A549 (cell line): ENCODE results near the gene CPEB4. TPM values are rescaled to one million over a fixed set of nuclear protein-coding genes. Genes with fewer than 3 reads are reported as not detected.

Experiments
- ATAC-seq, 2 experiments: fragments of 200-7000 bp in 1 of 2; fragments of >200 bp in 1 of 2; cut with Nextera tagmentation in 1 of 2; cut with Tn5 transposase in 1 of 2; 3 replicates each; pipeline versions ENCODE4 v1.8.0 to v1.9.1; 2018 to 2020; ENCODE audit warnings: mild to moderate bottlenecking in 1 of 2, moderate library complexity in 1 of 2
- CTCF ChIA-PET: fragments of 300-600 bp; sonication (Branson Sonifier 250); formaldehyde crosslinking; extraction: SDS; loops from one replicate; lab custom pipeline; 2021; ENCODE audit warnings: antibody characterized with exemption, inconsistent platforms; lab: Yijun Ruan, JAX
- POLR2A ChIA-PET: fragments of 350-600 bp; formaldehyde crosslinking; extraction: SDS; loops from one replicate; lab custom pipeline; 2021; ENCODE audit warnings: antibody characterized with exemption, inconsistent platforms; lab: Yijun Ruan, JAX
- DNase-seq, 2 experiments: peaks; one replicate each; pipeline versions ENCODE4 v3.0.0 to v3.0.0-alpha.2; 2011 to 2016; ENCODE audit warnings: low read depth in 1 of 2, low spot score in 1 of 2
- FAIRE-seq: peaks from 2 replicates; lab custom pipeline; 2011; peaks lifted over from hg19 to GRCh38; lab: Jason Lieb, UNC
- H3K27ac ChIP-seq, 2 experiments: fragments of >200 bp; sonication (Bioruptor Twin); formaldehyde crosslinking; 3 replicates each; pipeline ENCODE4 v1.5.1; 2016 to 2017
- H3K4me1 ChIP-seq: fragments of >200 bp; sonication (Bioruptor Twin); formaldehyde crosslinking; 3 replicates; pipeline ENCODE4 v1.6.1; 2016
- H3K4me2 ChIP-seq: fragments of >200 bp; sonication (Bioruptor Twin); formaldehyde crosslinking; 3 replicates; pipeline ENCODE4 v1.6.1; 2016
- H3K4me3 ChIP-seq: fragments of >200 bp; sonication (Bioruptor Twin); formaldehyde crosslinking; 3 replicates; pipeline ENCODE4 v1.5.1; 2016
- H3K9me3 ChIP-seq: fragments of >200 bp; sonication (Bioruptor Twin); formaldehyde crosslinking; 3 replicates; pipeline ENCODE4 v1.6.1; 2016
- BCL3 ChIP-seq: fragments of >200 bp; sonication (Bioruptor Twin); formaldehyde crosslinking; IDR thresholded peaks from 3 replicates; pipeline ENCODE4 v1.6.1; 2016
- CBX8 ChIP-seq: fragments of 200-600 bp; sonication (generic); IDR thresholded peaks from 2 replicates; pipeline ENCODE4 v1.6.1; 2016
- CEBPB ChIP-seq, 2 experiments: fragments of >200 bp in 1 of 2; sonication (Bioruptor Twin) in 1 of 2; formaldehyde crosslinking in 1 of 2; IDR thresholded peaks; 2 replicates each; pipeline ENCODE4 v1.6.1; 2012 to 2016
- CHD4 ChIP-seq: fragments of 200-600 bp; sonication (generic); IDR thresholded peaks from 2 replicates; pipeline ENCODE4 v1.6.1; 2016; ENCODE audit warnings: antibody characterized with exemption, mild to moderate bottlenecking, borderline replicate concordance
- CTCF ChIP-seq: fragments of >200 bp; sonication (Bioruptor Twin); formaldehyde crosslinking; IDR thresholded peaks from 3 replicates; pipeline ENCODE4 v1.5.1; 2016
- EHMT2 ChIP-seq: fragments of 200-600 bp; sonication (generic); IDR thresholded peaks from 2 replicates; pipeline ENCODE4 v1.6.1; 2016; ENCODE audit warnings: antibody characterized with exemption, low read depth, mild to moderate bottlenecking, moderate library complexity
- EP300 ChIP-seq, 2 experiments: fragments of >200 bp; sonication (Bioruptor Twin); formaldehyde crosslinking; IDR thresholded peaks; 2 replicates in 1 of 2; 3 replicates in 1 of 2; pipeline ENCODE4 v1.6.1; 2016 to 2017
- ESRRA ChIP-seq: fragments of 150-350 bp; IDR thresholded peaks from 2 replicates; pipeline ENCODE4 v1.6.1; 2014; ENCODE audit warnings: mild to moderate bottlenecking, low read length, borderline replicate concordance
- FOSB ChIP-seq: fragments of 250-450 bp; sonication (Bioruptor Pico); IDR thresholded peaks from 2 replicates; pipeline ENCODE4 v1.5.0; 2020; ENCODE audit warnings: mild to moderate bottlenecking, moderate library complexity
- HEYL ChIP-seq: fragments of 250-450 bp; sonication (Bioruptor Pico); IDR thresholded peaks from 2 replicates; pipeline ENCODE4 v1.8.0; 2021; ENCODE audit warnings: mild to moderate bottlenecking, moderate library complexity
- HOXA7 ChIP-seq: fragments of 250-450 bp; sonication (Bioruptor Pico); IDR thresholded peaks from 2 replicates; pipeline ENCODE4 v1.5.0; 2020; ENCODE audit warnings: mild to moderate bottlenecking, moderate library complexity
- MAFK ChIP-seq: fragments of 450-650 bp; IDR thresholded peaks from 2 replicates; pipeline ENCODE4 v1.6.1; 2014; ENCODE audit not compliant: partially characterized antibody
- MAZ ChIP-seq: fragments of 150-350 bp; IDR thresholded peaks from 2 replicates; pipeline ENCODE4 v1.6.1; 2014; ENCODE audit warnings: antibody characterized with exemption, low read depth, low read length, borderline replicate concordance
- NPAS2 ChIP-seq: fragments of 250-450 bp; sonication (Bioruptor Pico); IDR thresholded peaks from 2 replicates; pipeline ENCODE4 v1.8.0; 2022; ENCODE audit warnings: mild to moderate bottlenecking, moderate library complexity, borderline replicate concordance
- PHF8 ChIP-seq: fragments of 200-600 bp; sonication (generic); IDR thresholded peaks from 2 replicates; pipeline ENCODE4 v1.6.1; 2016; ENCODE audit warnings: low read depth, mild to moderate bottlenecking, antibody characterized with exemption, moderate library complexity, borderline replicate concordance
- POLR2A ChIP-seq: IDR thresholded peaks from 2 replicates; pipeline ENCODE4 v1.6.1; 2012; ENCODE audit warnings: mild to moderate bottlenecking, low read length
- RAD21 ChIP-seq, 2 experiments: fragments of >200 bp in 1 of 2; sonication (Bioruptor Twin) in 1 of 2; formaldehyde crosslinking in 1 of 2; IDR thresholded peaks in 1 of 2; conservative IDR thresholded peaks in 1 of 2; 2 replicates in 1 of 2; 3 replicates in 1 of 2; pipeline ENCODE4 v1.6.1; 2012 to 2018; ENCODE audit warnings: inconsistent platforms in 1 of 2
- RARB ChIP-seq: fragments of 250-450 bp; sonication (Bioruptor Pico); IDR thresholded peaks from 2 replicates; pipeline ENCODE4 v1.8.0; 2021; ENCODE audit warnings: mild to moderate bottlenecking, moderate library complexity
- RCOR1 ChIP-seq: fragments of 150-350 bp; IDR thresholded peaks from 2 replicates; pipeline ENCODE4 v1.6.1; 2014; ENCODE audit warnings: antibody characterized with exemption, low read length, low read depth
- RFX5 ChIP-seq: fragments of 450-650 bp; IDR thresholded peaks from 2 replicates; pipeline ENCODE4 v1.7.1; 2014; ENCODE audit warnings: antibody characterized with exemption, mild to moderate bottlenecking, moderate library complexity
- SMC3 ChIP-seq: fragments of >200 bp; sonication (Bioruptor Twin); formaldehyde crosslinking; IDR thresholded peaks from 3 replicates; pipeline ENCODE4 v1.6.1; 2018; ENCODE audit warnings: inconsistent platforms
- TP53 ChIP-seq: fragments of 250-450 bp; sonication (Bioruptor Pico); IDR thresholded peaks from 2 replicates; pipeline ENCODE4 v1.5.0; 2021; ENCODE audit warnings: mild to moderate bottlenecking, moderate library complexity
- ZFP36 ChIP-seq: fragments of 450-650 bp; IDR thresholded peaks from 2 replicates; pipeline ENCODE4 v1.6.1; 2014; ENCODE audit warnings: borderline replicate concordance; ENCODE audit not compliant: partially characterized antibody
- ZSCAN20 ChIP-seq: fragments of 250-450 bp; sonication (Bioruptor Pico); IDR thresholded peaks from 2 replicates; pipeline ENCODE4 v1.8.0; 2022; ENCODE audit warnings: mild to moderate bottlenecking, moderate library complexity
- WGBS: methylation state at CpG from one replicate; pipeline ENCODE4 v1.1.6; 2017; ENCODE audit errors: missing lambda C conversion rate; 5-methylcytosine and 5-hydroxymethylcytosine counted together
- polyA plus RNA-seq, 4 experiments: library from polyadenylated mRNA; depleted of rRNA in 3 of 4; stranded (reverse); fragments of >200 nt; fragmentation: RNase III in 1 of 4; extraction: RNeasy Plus Mini Kit Qiagen cat#74134 plus additional on column Dnase treatment in 1 of 4; gene quantifications; 2 replicates in 3 of 4; 3 replicates in 1 of 4; pipeline ENCODE4 v1.2.3, GENCODE V29; 2011 to 2017
- TF ChIP-seq, protein P1 (sequence below): IDR thresholded peaks from 2 replicates; pipeline ENCODE4 v1.6.1; 2012
- TF ChIP-seq, protein P2 (sequence below): IDR thresholded peaks from 2 replicates; pipeline ENCODE4 v1.6.1; 2012; ENCODE audit warnings: low read depth, borderline replicate concordance

CPEB4 gene
- polyA plus RNA-seq, 2 of the 4 experiments (the other 2 are of a cell fraction) = 11.4 to 50.0 TPM

GRCh38 chr5:173859408-173860159 is 28.6 kb upstream of the CPEB4 start:
- Histone ChIP-seq H3K4me2 (no peak overlapping the region), H3K4me3 (no peak overlapping the region), H3K9me3 (no peaks in the 10 kb centered on the region), H3K4me1 (0 out of 3 replicates have a peak, but pooled peaks cover under 1% of the 10 kb centered on the region), H3K27ac (no peak overlapping the region)
- ATAC-seq (no peak), DNase-seq (no peak), FAIRE-seq (no peak)
- TF ChIP-seq, protein P1, sequence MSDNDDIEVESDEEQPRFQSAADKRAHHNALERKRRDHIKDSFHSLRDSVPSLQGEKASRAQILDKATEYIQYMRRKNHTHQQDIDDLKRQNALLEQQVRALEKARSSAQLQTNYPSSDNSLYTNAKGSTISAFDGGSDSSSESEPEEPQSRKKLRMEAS = no peak
- TF ChIP-seq ZSCAN20 (CRISPR knock-in tag) = no peak
- no peak for TF ChIP-seq ESRRA
- ChIA-PET POLR2A (no interaction called here), CTCF (interaction anchor here (0.8 to 1.1 kb wide), 4 partner anchors 11 to 113 kb away, joined by 3 read pairs; no protein-coding TSS in a partner anchor)
- WGBS = 77% methylated on average over 4 of the region's 4 CpGs

DNA sequence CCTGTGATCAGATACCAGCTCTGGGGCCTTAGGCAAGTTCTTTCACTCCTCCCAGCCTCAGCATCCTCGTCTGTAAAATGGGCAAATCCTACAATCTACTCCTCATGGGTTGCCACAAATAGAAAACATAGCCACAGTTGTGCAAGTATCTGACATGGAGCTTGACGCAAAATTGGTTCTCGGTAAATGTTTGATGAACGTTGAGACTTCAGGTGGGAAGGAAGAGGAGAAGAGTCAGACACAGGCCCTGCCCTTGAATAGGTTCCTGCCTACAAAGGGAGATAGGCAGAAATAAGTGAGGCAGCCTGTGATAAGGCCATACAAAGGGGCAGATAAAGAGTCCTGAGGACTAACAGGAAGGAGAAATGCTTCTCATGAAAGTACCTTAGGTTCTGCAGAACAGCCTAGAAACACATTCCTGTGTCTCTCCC is 26.1 kb upstream of the CPEB4 start:
- WGBS = 79% methylated on average over 4 of the region's 4 CpGs
- no peak for TF ChIP-seq FOSB
- TF ChIP-seq CHD4 = no peak
- TF ChIP-seq CEBPB (IDR thresholded peaks at IDR 0.05) = no peak
- TF ChIP-seq MAZ = no peak
- TF ChIP-seq CTCF = no peak
- no peak for TF ChIP-seq ZFP36
- TF ChIP-seq, protein P2, sequence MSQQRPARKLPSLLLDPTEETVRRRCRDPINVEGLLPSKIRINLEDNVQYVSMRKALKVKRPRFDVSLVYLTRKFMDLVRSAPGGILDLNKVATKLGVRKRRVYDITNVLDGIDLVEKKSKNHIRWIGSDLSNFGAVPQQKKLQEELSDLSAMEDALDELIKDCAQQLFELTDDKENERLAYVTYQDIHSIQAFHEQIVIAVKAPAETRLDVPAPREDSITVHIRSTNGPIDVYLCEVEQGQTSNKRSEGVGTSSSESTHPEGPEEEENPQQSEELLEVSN = no peak
- no peak for TF ChIP-seq RARB (CRISPR knock-in tag)
- TF ChIP-seq RAD21 (conservative IDR thresholded peaks at IDR 0.05 in 1 of 2, IDR thresholded peaks at IDR 0.05 in 1 of 2) = no peak
- no peak overlapping the region for H3K27ac ChIP-seq
- H3K9me3 ChIP-seq = no peaks in the 10 kb centered on the region
- no peak for DNase-seq
- no peaks in the 10 kb centered on the region for H3K4me1 ChIP-seq
- FAIRE-seq = no peak
- POLR2A ChIA-PET = no interaction called here
- no peak overlapping the region for H3K4me3 ChIP-seq
- CTCF ChIA-PET = no interaction called here
- ATAC-seq = no peak
- H3K4me2 ChIP-seq = no peak overlapping the region

DNA sequence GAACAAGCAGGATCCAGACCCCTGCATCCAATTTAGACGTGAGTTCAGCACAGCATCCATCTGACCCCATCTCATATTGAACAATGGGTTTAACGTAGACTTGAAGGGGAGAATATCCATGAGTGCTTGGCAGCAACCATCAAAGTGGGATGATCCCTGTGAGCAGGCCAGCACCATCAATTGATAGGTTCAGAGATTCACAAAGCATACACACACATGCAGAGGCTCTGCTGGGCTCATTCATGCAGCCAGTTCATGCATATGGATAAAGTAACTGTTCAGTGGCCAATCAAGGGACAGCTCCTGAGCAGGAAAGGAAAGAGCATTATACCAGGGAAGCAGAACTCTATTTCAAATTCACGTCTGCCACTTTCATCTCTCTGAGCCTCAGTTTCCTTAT is 24.8 kb upstream of the CPEB4 start:
- H3K4me1 ChIP-seq = no peaks in the 10 kb centered on the region
- no peaks in the 10 kb centered on the region for H3K9me3 ChIP-seq
- H3K4me2 ChIP-seq = no peak overlapping the region
- no peak overlapping the region for H3K4me3 ChIP-seq
- TF ChIP-seq FOSB (no peak), POLR2A (no peak), RARB (CRISPR knock-in tag) (no peak)
- TF ChIP-seq, all 56 proteins: peak for 0
- WGBS = 79% methylated on average over 3 of the region's 3 CpGs
- FAIRE-seq (no peak), DNase-seq (no peak), ATAC-seq (no peak)
- CTCF ChIA-PET = interaction anchor here (0.9 kb wide), 1 partner anchor 23 kb away, joined by 3 read pairs; no protein-coding TSS in a partner anchor
- H3K27ac ChIP-seq = no peak overlapping the region
- POLR2A ChIA-PET = interaction anchor here (0.6 kb wide), 1 partner anchor 21 kb away, joined by 3 read pairs; no protein-coding TSS in a partner anchor

- Histone ChIP-seq H3K4me2 (no peak overlapping the region), H3K9me3 (no peaks in the 10 kb centered on the region), H3K4me3 (no peak overlapping the region), H3K4me1 (no peaks in the 10 kb centered on the region), H3K27ac (peak overlapping the region in 1 of 2 experiments; percentile 6; a peak in 1 of 6 replicates)
- DNase-seq = no peak
- WGBS = 80% methylated on average over 10 of the region's 10 CpGs
- POLR2A ChIA-PET = no interaction called here
- CTCF ChIA-PET = interaction anchor here (0.6 to 1.1 kb wide), 2 partner anchors 133 to 232 kb away, joined by 3 read pairs; no protein-coding TSS in a partner anchor
- no peak for ATAC-seq
- no peak for FAIRE-seq
- TF ChIP-seq HOXA7 (CRISPR knock-in tag) (no peak), CBX8 (no peak), PHF8 (no peak), HEYL (CRISPR knock-in tag) (no peak), TP53 (CRISPR knock-in tag) (no peak), RFX5 (no peak), EP300 (IDR thresholded peaks at IDR 0.05) (no peak), EHMT2 (no peak), BCL3 (no peak), MAFK (no peak), RCOR1 (no peak), SMC3 (no peak), NPAS2 (CRISPR knock-in tag) (no peak)
Measured at GRCh38 chr5:173864126-173865050, 23.8 kb upstream of the CPEB4 start.
